Measurements from ENCODE around the gene ZFAND2B. TPM values are rescaled to one million over a fixed set of nuclear protein-coding genes. Genes with fewer than 3 reads are reported as not detected.

The ZFAND2B gene
- total RNA-seq, 1 experiment from 2014 or later = 16.4 TPM

- Histone ChIP-seq H3K18ac (ENCODE audit: insufficient read length, low read depth, low read length) (no peak overlapping the region), H3K56ac (ENCODE audit: insufficient read length, low read depth, low read length) (no peak overlapping the region), H4K5ac (ENCODE audit: insufficient read length, low read depth, low read length) (no peak overlapping the region), H3K23me2 (ENCODE audit: insufficient read length, low read depth, low read length, poor library complexity, severe bottlenecking) (peaks cover 22% of the 10 kb centered on the region), H4K91ac (ENCODE audit: insufficient read length, low read depth, low read length) (no peak overlapping the region), H3T11ph (ENCODE audit: low read length) (no peak overlapping the region), H2BK120ac (ENCODE audit: low read depth, low read length, poor library complexity, severe bottlenecking) (no peak overlapping the region), H3K14ac (ENCODE audit: insufficient read depth, low read length) (no peak overlapping the region), H3K9me3 (ENCODE audit: control insufficient read depth, low read depth, low read length) (no peaks in the 10 kb centered on the region), H3K23ac (ENCODE audit: insufficient read length, low read depth, low read length) (no peak overlapping the region), H3K4me2 (ENCODE audit: insufficient read depth, insufficient read length, low read length) (peak overlapping the region; percentile 72), H2BK5ac (ENCODE audit: insufficient read length, low read length) (no peak overlapping the region), H4K8ac (replicated peaks; ENCODE audit: insufficient read length, low read depth, low read length) (no peak overlapping the region), H3K79me1 (ENCODE audit: insufficient read depth, low read depth, low read length, poor library complexity, severe bottlenecking) (no peaks in the 10 kb centered on the region), H3K79me2 (ENCODE audit: insufficient read depth, low read length) (no peaks in the 10 kb centered on the region), H4K20me1 (ENCODE audit: control insufficient read depth, insufficient read depth, insufficient read length) (no peaks in the 10 kb centered on the region), H3K27me3 (ENCODE audit: insufficient read depth, low read length) (peaks cover 21% of the 10 kb centered on the region), H3K4me1 (ENCODE audit: insufficient read depth, low read length) (peaks cover 3% of the 10 kb centered on the region; the same call in 1 of the 2 replicates), H3K27ac (ENCODE audit: insufficient read length, low read depth, low read length) (no peak overlapping the region), H2BK12ac (ENCODE audit: insufficient read length, low read depth, low read length) (no peak overlapping the region), H2BK15ac (ENCODE audit: low read depth, low read length) (no peak overlapping the region), H3K4ac (ENCODE audit: low read depth, low read length) (no peak overlapping the region), H2AK5ac (ENCODE audit: insufficient read length, low read length) (no peak overlapping the region), H3K9ac (ENCODE audit: extremely low read depth, insufficient read length, low read length) (no peak overlapping the region), H2BK20ac (ENCODE audit: low read depth, low read length, poor library complexity, severe bottlenecking) (no peak overlapping the region), H2AFZ (ENCODE audit: low read length) (no peak overlapping the region)
- peaks cover 62% of the 10 kb centered on the region for H3K27me3 Mint-ChIP-seq (ENCODE audit: low read depth)
- H3K27ac Mint-ChIP-seq = no peak overlapping the region
- peak overlapping the region; percentile 69 to 88 for H3K4me3 Mint-ChIP-seq
- TF ChIP-seq, protein P1, sequence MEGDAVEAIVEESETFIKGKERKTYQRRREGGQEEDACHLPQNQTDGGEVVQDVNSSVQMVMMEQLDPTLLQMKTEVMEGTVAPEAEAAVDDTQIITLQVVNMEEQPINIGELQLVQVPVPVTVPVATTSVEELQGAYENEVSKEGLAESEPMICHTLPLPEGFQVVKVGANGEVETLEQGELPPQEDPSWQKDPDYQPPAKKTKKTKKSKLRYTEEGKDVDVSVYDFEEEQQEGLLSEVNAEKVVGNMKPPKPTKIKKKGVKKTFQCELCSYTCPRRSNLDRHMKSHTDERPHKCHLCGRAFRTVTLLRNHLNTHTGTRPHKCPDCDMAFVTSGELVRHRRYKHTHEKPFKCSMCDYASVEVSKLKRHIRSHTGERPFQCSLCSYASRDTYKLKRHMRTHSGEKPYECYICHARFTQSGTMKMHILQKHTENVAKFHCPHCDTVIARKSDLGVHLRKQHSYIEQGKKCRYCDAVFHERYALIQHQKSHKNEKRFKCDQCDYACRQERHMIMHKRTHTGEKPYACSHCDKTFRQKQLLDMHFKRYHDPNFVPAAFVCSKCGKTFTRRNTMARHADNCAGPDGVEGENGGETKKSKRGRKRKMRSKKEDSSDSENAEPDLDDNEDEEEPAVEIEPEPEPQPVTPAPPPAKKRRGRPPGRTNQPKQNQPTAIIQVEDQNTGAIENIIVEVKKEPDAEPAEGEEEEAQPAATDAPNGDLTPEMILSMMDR (conservative IDR thresholded peaks at IDR 0.05) = no peak
- WGBS (ENCODE audit: extremely low coverage, insufficient read length, low lambda C conversion rate) = no CpG with 5 or more reads among the region's 5 CpGs
- DNase-seq = no peak
- H3K9me3 Mint-ChIP-seq = peaks cover 0 to 2% of the 10 kb centered on the region in 2 experiments; a peak in 3 of 5 replicates
- H3K36me3 Mint-ChIP-seq (ENCODE audit: insufficient read depth in 1 of 3, low read depth in 3 of 3) = peaks cover 9 to 24% (median 23%) of the 10 kb centered on the region in 3 experiments; a peak in 6 of 7 replicates
- peaks cover 28 to 40% of the 10 kb centered on the region in 2 experiments for H3K4me1 Mint-ChIP-seq
These were observed 45.5 kb downstream of the ZFAND2B start for GRCh38 chr2:219252084-219252483.
